Measurements from ENCODE around the gene HAUS7.

Gene HAUS7

GRCh38 chrX:153475271-153475670 lies 4.9 kb upstream of the HAUS7 start:
- no peak overlapping the region for H3K4me3 ChIP-seq (ENCODE audit: low read depth, low read length)
- no peak for DNase-seq (ENCODE audit: low read depth)

GRCh38 chrX:153474718-153475117 lies 4.3 kb upstream of the HAUS7 start:
- TF ChIP-seq CTCF (IDR thresholded peaks at IDR 0.05; ENCODE audit: low read depth, low read length, missing control alignments): no peak
- no peak overlapping the region; the same call in 1 of the 2 replicates for H3K4me3 ChIP-seq (ENCODE audit: low read depth, low read length)
- no peak for DNase-seq (ENCODE audit: low read depth)

More at GRCh38 chrX:153475271-153475670, 4.9 kb upstream of the HAUS7 start:
- no peak for TF ChIP-seq CTCF (IDR thresholded peaks at IDR 0.05; ENCODE audit: low read depth, low read length, missing control alignments)

- TF ChIP-seq CTCF (IDR thresholded peaks at IDR 0.05; ENCODE audit: low read depth, low read length, missing control alignments): no peak
- no peak for DNase-seq (ENCODE audit: low read depth)
- H3K4me3 ChIP-seq (ENCODE audit: low read depth, low read length): no peak overlapping the region
These were observed 3.9 kb upstream of the HAUS7 start for GRCh38 chrX:153474266-153474665.

GRCh38 chrX:153473126-153473525 lies 2.8 kb upstream of the HAUS7 start:
- H3K4me3 ChIP-seq (ENCODE audit: low read depth, low read length): no peak overlapping the region
- DNase-seq (ENCODE audit: low read depth): no peak
- TF ChIP-seq CTCF (IDR thresholded peaks at IDR 0.05; ENCODE audit: low read depth, low read length, missing control alignments): no peak

GRCh38 chrX:153471663-153472280 lies 1.4 kb upstream of the HAUS7 start:
- no peak for DNase-seq (ENCODE audit: low read depth)
- H3K4me3 ChIP-seq (ENCODE audit: low read depth, low read length): no peak overlapping the region
- no peak for TF ChIP-seq CTCF (IDR thresholded peaks at IDR 0.05; ENCODE audit: low read depth, low read length, missing control alignments)

GRCh38 chrX:153469811-153470410 lies 465 bp downstream of the HAUS7 start:
- DNase-seq (ENCODE audit: low read depth): no peak
- TF ChIP-seq CTCF (IDR thresholded peaks at IDR 0.05; ENCODE audit: low read depth, low read length, missing control alignments): peak; percentile 11
- peak overlapping the region; percentile 72 for H3K4me3 ChIP-seq (ENCODE audit: low read depth, low read length)

All from GM12864 (cell line).